Measurements from ENCODE around the gene ILKAP. TPM values are rescaled to one million over a fixed set of nuclear protein-coding genes. Genes with fewer than 3 reads are reported as not detected.

The ILKAP gene
- total RNA-seq, 3 donors from 2014 or later: 31.4 to 43.9 (median 38.3) TPM

- Histone ChIP-seq H3K4me1 (no peaks in the 10 kb centered on the region), H3K27ac (no peak overlapping the region), H3K36me3 (no peaks in the 10 kb centered on the region), H3K4me3 (no peak overlapping the region), H3K9me3 (no peaks in the 10 kb centered on the region), H3K27me3 (no peaks in the 10 kb centered on the region)
- intact Hi-C loops (cut with DNase I; ENCODE audit: low total_unique reads): no loop called here
- TF ChIP-seq POLR2A (IDR thresholded peaks at IDR 0.05) (no peak), POLR2AphosphoS5 (IDR thresholded peaks at IDR 0.05) (no peak)
- TF ChIP-seq, protein P1, sequence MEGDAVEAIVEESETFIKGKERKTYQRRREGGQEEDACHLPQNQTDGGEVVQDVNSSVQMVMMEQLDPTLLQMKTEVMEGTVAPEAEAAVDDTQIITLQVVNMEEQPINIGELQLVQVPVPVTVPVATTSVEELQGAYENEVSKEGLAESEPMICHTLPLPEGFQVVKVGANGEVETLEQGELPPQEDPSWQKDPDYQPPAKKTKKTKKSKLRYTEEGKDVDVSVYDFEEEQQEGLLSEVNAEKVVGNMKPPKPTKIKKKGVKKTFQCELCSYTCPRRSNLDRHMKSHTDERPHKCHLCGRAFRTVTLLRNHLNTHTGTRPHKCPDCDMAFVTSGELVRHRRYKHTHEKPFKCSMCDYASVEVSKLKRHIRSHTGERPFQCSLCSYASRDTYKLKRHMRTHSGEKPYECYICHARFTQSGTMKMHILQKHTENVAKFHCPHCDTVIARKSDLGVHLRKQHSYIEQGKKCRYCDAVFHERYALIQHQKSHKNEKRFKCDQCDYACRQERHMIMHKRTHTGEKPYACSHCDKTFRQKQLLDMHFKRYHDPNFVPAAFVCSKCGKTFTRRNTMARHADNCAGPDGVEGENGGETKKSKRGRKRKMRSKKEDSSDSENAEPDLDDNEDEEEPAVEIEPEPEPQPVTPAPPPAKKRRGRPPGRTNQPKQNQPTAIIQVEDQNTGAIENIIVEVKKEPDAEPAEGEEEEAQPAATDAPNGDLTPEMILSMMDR (IDR thresholded peaks at IDR 0.05): no peak
- no peak for DNase-seq (ENCODE audit: low spot score in 2 of 2)
Observed at GRCh38 chr2:238250896-238251295, 47.4 kb upstream of the ILKAP start.

DNA sequence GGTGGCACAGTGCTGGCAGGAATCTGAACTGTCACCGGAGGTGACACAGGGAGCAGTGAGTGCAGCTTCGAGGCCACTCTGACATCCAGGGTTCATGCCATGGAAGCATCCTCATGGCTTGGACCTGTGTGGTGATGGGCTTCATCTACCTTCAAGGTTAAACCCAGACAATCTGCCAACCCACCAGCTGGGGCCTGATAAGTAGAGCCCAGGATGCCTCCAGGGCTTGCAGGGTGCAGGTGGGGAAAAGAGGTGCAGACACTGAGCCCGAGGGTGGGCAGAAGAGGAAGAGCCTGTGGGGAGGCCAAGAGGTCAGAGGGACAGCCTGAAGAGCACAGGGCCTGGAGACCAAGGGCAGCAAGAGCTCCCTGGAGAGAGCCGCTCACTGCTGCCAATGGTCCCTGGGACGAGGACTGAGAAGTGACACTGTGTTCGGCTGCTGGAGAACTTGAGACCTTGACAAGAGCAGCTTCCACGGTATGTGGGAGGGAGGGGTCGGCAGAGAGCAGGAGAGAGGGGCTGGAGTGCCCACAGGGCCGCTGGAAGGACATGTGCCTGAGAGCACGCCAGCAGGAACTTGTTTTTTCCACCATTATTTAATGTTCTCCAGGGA is 44.5 kb upstream of the ILKAP start:
- no peaks in the 10 kb centered on the region for H3K9me3 ChIP-seq
- no peak overlapping the region for H3K4me3 ChIP-seq
- H3K36me3 ChIP-seq: no peaks in the 10 kb centered on the region
- H3K27me3 ChIP-seq: no peaks in the 10 kb centered on the region
- no peaks in the 10 kb centered on the region for H3K4me1 ChIP-seq
- H3K27ac ChIP-seq: peak overlapping the region in 1 of 2 donors; percentile 36
- no peak for DNase-seq (ENCODE audit: low spot score in 2 of 2)
- TF ChIP-seq, protein P1 (IDR thresholded peaks at IDR 0.05): no peak
- no peak for TF ChIP-seq POLR2A (IDR thresholded peaks at IDR 0.05)
- TF ChIP-seq POLR2AphosphoS5 (IDR thresholded peaks at IDR 0.05): no peak
- intact Hi-C loops (cut with DNase I; ENCODE audit: low total_unique reads): no loop called here

DNA sequence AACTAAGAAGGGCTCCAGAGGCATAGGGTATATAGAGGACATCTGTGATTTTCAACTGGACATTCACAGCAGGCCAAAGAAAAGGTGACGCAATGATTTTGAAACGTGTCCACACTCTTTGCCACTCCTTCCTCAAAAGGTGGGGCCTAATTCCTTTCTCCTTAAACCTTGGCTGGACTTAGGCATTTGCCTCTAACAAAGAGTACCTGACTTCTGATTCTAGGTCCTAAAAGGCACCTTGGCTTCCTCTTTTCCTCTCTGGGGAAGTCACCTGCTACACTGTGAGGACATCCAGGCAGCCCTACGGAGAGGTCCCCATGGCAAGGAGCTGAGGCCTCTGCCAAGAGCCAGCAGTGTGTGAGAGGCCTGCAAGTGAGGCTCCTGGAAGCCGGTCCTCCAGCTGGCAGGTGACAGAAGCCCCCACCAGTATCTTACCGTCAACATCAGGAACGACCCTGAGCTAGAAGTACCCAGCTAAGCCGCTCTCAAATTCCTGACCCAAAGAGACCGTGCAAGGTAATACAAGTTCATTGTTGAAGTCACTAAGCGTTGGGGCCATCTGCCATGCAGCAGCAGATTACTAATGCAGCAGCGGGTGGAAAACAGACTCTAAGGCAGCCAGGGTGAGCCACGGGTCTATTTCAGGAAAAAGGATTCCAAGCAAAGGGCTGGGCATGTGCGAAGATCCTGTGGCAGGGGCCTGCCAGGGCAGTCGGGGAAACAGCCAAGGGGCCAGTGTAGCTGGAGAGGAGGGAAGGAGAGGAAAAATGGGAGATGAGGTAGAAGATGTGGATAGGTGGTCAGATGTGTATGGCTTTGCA is 43.7 kb upstream of the ILKAP start:
- no peaks in the 10 kb centered on the region for H3K36me3 ChIP-seq
- no peaks in the 10 kb centered on the region for H3K4me1 ChIP-seq
- H3K27me3 ChIP-seq: no peaks in the 10 kb centered on the region
- H3K9me3 ChIP-seq: no peaks in the 10 kb centered on the region
- peak overlapping the region in 1 of 2 donors; percentile 36 for H3K27ac ChIP-seq
- TF ChIP-seq POLR2A (IDR thresholded peaks at IDR 0.05): no peak
- TF ChIP-seq, protein P1 (IDR thresholded peaks at IDR 0.05): no peak
- no peak for TF ChIP-seq POLR2AphosphoS5 (IDR thresholded peaks at IDR 0.05)
- H3K4me3 ChIP-seq: no peak overlapping the region
- no peak for DNase-seq (ENCODE audit: low spot score in 2 of 2)
- intact Hi-C loops (cut with DNase I; ENCODE audit: low total_unique reads): no loop called here

- intact Hi-C loops (cut with DNase I; ENCODE audit: low total_unique reads): no loop called here
- Histone ChIP-seq H3K4me1 (peaks cover 6 to 9% of the 10 kb centered on the region in 2 donors), H3K4me3 (no peak overlapping the region), H3K36me3 (no peaks in the 10 kb centered on the region), H3K9me3 (no peaks in the 10 kb centered on the region), H3K27me3 (peaks cover 0 to under 1% of the 10 kb centered on the region in 2 donors), H3K27ac (no peak overlapping the region)
- DNase-seq (ENCODE audit: low spot score in 2 of 2): no peak
- TF ChIP-seq POLR2AphosphoS5 (IDR thresholded peaks at IDR 0.05) (no peak), POLR2A (IDR thresholded peaks at IDR 0.05) (no peak)
- TF ChIP-seq, protein P1 (IDR thresholded peaks at IDR 0.05): no peak
Observed at GRCh38 chr2:238244151-238244550, 40.7 kb upstream of the ILKAP start.

- Histone ChIP-seq H3K4me1 (peaks cover 6 to 9% of the 10 kb centered on the region in 2 donors), H3K27me3 (peaks cover 4 to 6% of the 10 kb centered on the region in 2 donors), H3K9me3 (no peaks in the 10 kb centered on the region), H3K4me3 (no peak overlapping the region), H3K36me3 (no peaks in the 10 kb centered on the region), H3K27ac (peak overlapping the region in 1 of 2 donors; percentile 29)
- DNase-seq (ENCODE audit: low spot score in 2 of 2): peak in 1 of 2 donors; percentile 46
- no peak for TF ChIP-seq POLR2AphosphoS5 (IDR thresholded peaks at IDR 0.05)
- TF ChIP-seq, protein P1 (IDR thresholded peaks at IDR 0.05): no peak
- TF ChIP-seq POLR2A (IDR thresholded peaks at IDR 0.05): no peak
- intact Hi-C loops (cut with DNase I; ENCODE audit: low total_unique reads): no loop called here
Observed at GRCh38 chr2:238243496-238244076, 40.1 kb upstream of the ILKAP start.
